ENCODE data around the gene DCAF15.
"Not testable (repeated sequence)": the region's sequence is repeated elsewhere in the genome, so short reads cannot be mapped to it uniquely, and the experiment has no call there.

Gene DCAF15

GRCh38 chr19:13959962-13960862 lies 7.9 kb downstream of the DCAF15 start:
- peak; percentile 37 for DNase-seq

- DNase-seq, result no peak
Observed at GRCh38 chr19:13960863-13961784, 8.8 kb downstream of the DCAF15 start.

- DNase-seq, result no peak
Observed at GRCh38 chr19:13961826-13962698, 9.8 kb downstream of the DCAF15 start.

- DNase-seq, result no peak
Observed at GRCh38 chr19:13962699-13963602, 10.6 kb downstream of the DCAF15 start.

GRCh38 chr19:13963603-13964105 lies 11.3 kb downstream of the DCAF15 start:
- no peak for DNase-seq

GRCh38 chr19:13964776-13965175 lies 12.5 kb downstream of the DCAF15 start:
- DNase-seq, result no peak

GRCh38 chr19:13965377-13965896 lies 13.1 kb downstream of the DCAF15 start:
- DNase-seq, result no peak

- DNase-seq, result no peak
Observed at GRCh38 chr19:13965926-13966683, 13.8 kb downstream of the DCAF15 start.

- DNase-seq, result no peak
Observed at GRCh38 chr19:13966684-13967128, 14.4 kb downstream of the DCAF15 start.

GRCh38 chr19:13967206-13967605 lies 14.9 kb downstream of the DCAF15 start:
- not testable (repeated sequence) for DNase-seq

- DNase-seq, result no peak
Observed at GRCh38 chr19:13968383-13968935, 16.1 kb downstream of the DCAF15 start.

- DNase-seq, result no peak
Observed at GRCh38 chr19:13968999-13969398, 16.7 kb downstream of the DCAF15 start.

GRCh38 chr19:13969897-13970296 lies 17.6 kb downstream of the DCAF15 start:
- DNase-seq, result no peak

- DNase-seq, result not testable (repeated sequence)
Observed at GRCh38 chr19:13971868-13972267, 19.6 kb downstream of the DCAF15 start.

- no peak for DNase-seq
Observed at GRCh38 chr19:13972368-13973155, 20.3 kb downstream of the DCAF15 start.

- not testable (repeated sequence) for DNase-seq
Observed at GRCh38 chr19:13973479-13973878, 21.2 kb downstream of the DCAF15 start.

GRCh38 chr19:13974073-13974472 lies 21.8 kb downstream of the DCAF15 start:
- DNase-seq, result peak; percentile 56

- no peak for DNase-seq
Observed at GRCh38 chr19:13975870-13976269, 23.6 kb downstream of the DCAF15 start.

GRCh38 chr19:13976446-13976845 lies 24.1 kb downstream of the DCAF15 start:
- DNase-seq, result no peak

Data from CD4-positive, alpha-beta T cell treated with Interleukin-10 for 1 hour (primary cell).